ENCODE measurements around the gene CHST2.
"Not testable (repeated sequence)": the region's sequence is repeated elsewhere in the genome, so short reads cannot be mapped to it uniquely, and the experiment has no call there.

Gene CHST2

GRCh38 chr3:143119009-143119914, at the start of gene CHST2:
Gene CHST2, plus strand, starts transcription at chr3:143119771. Its CDS starts 1,046 bp downstream, at chr3:143120817.
- H3K4me3 ChIP-seq (ENCODE audit: low read depth, low read length), result peak within 1 kb of the TSS; percentile 83
- ChIA-PET CTCF (interaction anchor here (1.8 to 4.3 kb wide), 2 partner anchors 13 to 525 kb away, joined by 12 to 37 read pairs; no protein-coding TSS in a partner anchor), POLR2A (no interaction called here)
- no peak for TF ChIP-seq CTCF (IDR thresholded peaks at IDR 0.05; ENCODE audit: insufficient read depth, low read length, missing control alignments)
- no peak for DNase-seq (ENCODE audit: low read depth, low spot score)

- no peak overlapping the region for H3K4me3 ChIP-seq (ENCODE audit: low read depth, low read length)
- POLR2A ChIA-PET, result interaction anchor here (0.8 kb wide), 1 partner anchor 70 kb away, joined by 3 read pairs; the partner anchor contains the start of gene U2SURP
- peak; percentile 88 for DNase-seq (ENCODE audit: low read depth, low spot score)
- TF ChIP-seq CTCF (IDR thresholded peaks at IDR 0.05; ENCODE audit: insufficient read depth, low read length, missing control alignments), result peak; percentile 26
- CTCF ChIA-PET, result interaction anchor here (0.8 to 1.1 kb wide), 2 partner anchors 10 to 572 kb away, joined by 3 to 4 read pairs; no protein-coding TSS in a partner anchor
Observed at GRCh38 chr3:143070977-143071551, 48.5 kb upstream of the CHST2 start.

- CTCF ChIA-PET, result interaction anchor here (0.8 to 1.1 kb wide), 2 partner anchors 9 to 572 kb away, joined by 3 to 4 read pairs; no protein-coding TSS in a partner anchor
- no peak overlapping the region for H3K4me3 ChIP-seq (ENCODE audit: low read depth, low read length)
- TF ChIP-seq CTCF (IDR thresholded peaks at IDR 0.05; ENCODE audit: insufficient read depth, low read length, missing control alignments), result no peak
- POLR2A ChIA-PET, result no interaction called here
- no peak for DNase-seq (ENCODE audit: low read depth, low spot score)
Observed at GRCh38 chr3:143071776-143072175, 47.8 kb upstream of the CHST2 start.

- DNase-seq (ENCODE audit: low read depth, low spot score); POLR2A ChIA-PET; CTCF ChIA-PET; H3K4me3 ChIP-seq (ENCODE audit: low read depth, low read length): not testable (repeated sequence)
Observed at GRCh38 chr3:143072298-143073020, 47.1 kb upstream of the CHST2 start.

GRCh38 chr3:143073541-143073940, 46.0 kb upstream of the CHST2 start:
- POLR2A ChIA-PET; H3K4me3 ChIP-seq (ENCODE audit: low read depth, low read length); CTCF ChIA-PET; DNase-seq (ENCODE audit: low read depth, low spot score): not testable (repeated sequence)

- DNase-seq (ENCODE audit: low read depth, low spot score); H3K4me3 ChIP-seq (ENCODE audit: low read depth, low read length); CTCF ChIA-PET; POLR2A ChIA-PET: not testable (repeated sequence)
Observed at GRCh38 chr3:143073983-143074382, 45.6 kb upstream of the CHST2 start.

GRCh38 chr3:143078883-143079282, 40.7 kb upstream of the CHST2 start:
- peak; percentile 24 for DNase-seq (ENCODE audit: low read depth, low spot score)
- CTCF ChIA-PET, result no interaction called here

More at GRCh38 chr3:143078883-143079282, 40.7 kb upstream of the CHST2 start:
- POLR2A ChIA-PET, result no interaction called here
- no peak overlapping the region for H3K4me3 ChIP-seq (ENCODE audit: low read depth, low read length)
- TF ChIP-seq CTCF (IDR thresholded peaks at IDR 0.05; ENCODE audit: insufficient read depth, low read length, missing control alignments), result no peak
